Measurements from ENCODE around the gene FEM1B. TPM values are rescaled to one million over a fixed set of nuclear protein-coding genes. Genes with fewer than 3 reads are reported as not detected.

The FEM1B gene
- total RNA-seq, 1 experiment from 2014 or later, result 22.1 TPM

DNA sequence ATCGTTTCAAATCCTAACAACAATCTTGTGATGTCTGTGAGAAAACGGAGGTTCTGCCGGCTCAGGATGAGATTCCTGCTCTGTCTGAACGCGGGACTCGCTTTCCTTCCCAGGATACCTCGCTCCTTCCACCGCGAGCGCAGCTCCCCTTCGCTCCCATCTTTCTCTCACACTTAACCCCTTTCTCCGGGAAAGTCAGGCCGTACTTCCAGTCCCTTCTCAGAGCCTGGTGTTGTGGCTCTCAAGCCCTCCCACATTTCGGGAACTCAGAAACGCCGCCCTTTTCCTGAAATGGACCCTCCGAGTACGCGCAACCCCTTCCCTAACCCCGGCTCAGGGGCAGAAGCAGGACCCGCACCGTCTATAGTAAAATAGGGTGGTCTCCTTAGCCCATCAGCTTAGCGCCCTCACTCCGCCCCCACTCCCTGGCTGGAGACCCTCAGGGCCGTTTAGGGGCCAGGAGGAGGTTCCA, 378 bp upstream of the FEM1B start:
- Histone ChIP-seq H3K79me2 (ENCODE audit: low read length) (peaks cover 43% of the 10 kb centered on the region), H3K9ac (ENCODE audit: low read length) (peak overlapping the region; percentile 96), H3K4me1 (ENCODE audit: insufficient read depth, low read length) (peaks cover 70% of the 10 kb centered on the region), H3K36me3 (ENCODE audit: low read depth, low read length) (no peaks in the 10 kb centered on the region; the same call in 1 of the 2 replicates), H3K9me2 (replicated peaks; ENCODE audit: low read length) (no peaks in the 10 kb centered on the region), H3K4me2 (ENCODE audit: low read length) (peak overlapping the region; percentile 99), H3K4me3 (ENCODE audit: low read length) (peak overlapping the region; percentile 89), H4K20me1 (ENCODE audit: low read length) (peaks cover 39% of the 10 kb centered on the region), H2AFZ (ENCODE audit: low read length) (peak overlapping the region; percentile 93), H3F3A (ENCODE audit: low read length, unreplicated experiment) (no peaks in the 10 kb centered on the region), H3K27me3 (ENCODE audit: low read length) (no peaks in the 10 kb centered on the region), H3K27ac (ENCODE audit: low read length) (peak overlapping the region; percentile 95), H3K9me3 (ENCODE audit: low read length) (no peaks in the 10 kb centered on the region)
- intact Hi-C loops (cut with micrococcal nuclease), result no loop called here
- TSS peak; percentile 74 for BruUV-seq (replicated peaks)
- TF ChIP-seq EZH2 (IDR thresholded peaks at IDR 0.05; ENCODE audit: low read length, unreplicated experiment) (no peak), EZH2phosphoT487 (IDR thresholded peaks at IDR 0.05; ENCODE audit: borderline replicate concordance, low read length) (no peak)
- ChIA-PET POLR2A (ENCODE audit: unreplicated experiment) (interaction anchor here (0.7 kb wide), 1 partner anchor 19 kb away, joined by 4 read pairs; no protein-coding TSS in a partner anchor), CTCF (interaction anchor here (1.0 kb wide), 1 partner anchor 24 kb away, joined by 4 read pairs; no protein-coding TSS in a partner anchor)
- DNase-seq, result no peak
- ATAC-seq, result no peak

DNA sequence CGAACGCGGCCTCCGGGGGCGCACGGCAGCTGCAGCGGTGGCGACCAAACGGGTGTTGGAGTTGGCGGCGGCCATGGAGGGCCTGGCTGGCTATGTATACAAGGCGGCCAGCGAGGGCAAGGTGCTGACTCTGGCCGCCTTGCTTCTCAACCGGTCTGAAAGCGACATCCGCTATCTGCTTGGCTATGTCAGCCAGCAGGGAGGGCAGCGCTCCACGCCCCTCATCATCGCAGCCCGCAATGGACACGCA, 725 bp downstream of the FEM1B start:
- ChIA-PET CTCF (no interaction called here), POLR2A (ENCODE audit: unreplicated experiment) (no interaction called here)
- ATAC-seq (no peak), DNase-seq (peak; percentile 42)
- BruUV-seq (replicated peaks), result no TSS peak
- Histone ChIP-seq H3K36me3 (ENCODE audit: low read depth, low read length) (no peaks in the 10 kb centered on the region; the same call in 1 of the 2 replicates), H3F3A (ENCODE audit: low read length, unreplicated experiment) (no peaks in the 10 kb centered on the region), H3K9me3 (ENCODE audit: low read length) (no peaks in the 10 kb centered on the region), H3K27me3 (ENCODE audit: low read length) (no peaks in the 10 kb centered on the region), H3K79me2 (ENCODE audit: low read length) (peaks cover 54% of the 10 kb centered on the region), H3K4me1 (ENCODE audit: insufficient read depth, low read length) (peaks cover 59% of the 10 kb centered on the region), H3K9ac (ENCODE audit: low read length) (peak overlapping the region; percentile 96), H3K4me2 (ENCODE audit: low read length) (peak overlapping the region; percentile 99), H3K27ac (ENCODE audit: low read length) (peak overlapping the region; percentile 95), H4K20me1 (ENCODE audit: low read length) (peaks cover 48% of the 10 kb centered on the region), H3K4me3 (ENCODE audit: low read length) (peak overlapping the region; percentile 89), H2AFZ (ENCODE audit: low read length) (peak overlapping the region; percentile 93), H3K9me2 (replicated peaks; ENCODE audit: low read length) (no peaks in the 10 kb centered on the region)
- TF ChIP-seq EZH2 (IDR thresholded peaks at IDR 0.05; ENCODE audit: low read length, unreplicated experiment) (no peak), EZH2phosphoT487 (IDR thresholded peaks at IDR 0.05; ENCODE audit: borderline replicate concordance, low read length) (no peak), CTCF (conservative IDR thresholded peaks at IDR 0.05; ENCODE audit: low read depth, low read length) (no peak; the same call in 1 of the 2 replicates)
- intact Hi-C loops (cut with micrococcal nuclease), result loop anchor here (2.0 kb wide), 2 partner anchors 25 to 75 kb away; no protein-coding TSS in a partner anchor

DNA sequence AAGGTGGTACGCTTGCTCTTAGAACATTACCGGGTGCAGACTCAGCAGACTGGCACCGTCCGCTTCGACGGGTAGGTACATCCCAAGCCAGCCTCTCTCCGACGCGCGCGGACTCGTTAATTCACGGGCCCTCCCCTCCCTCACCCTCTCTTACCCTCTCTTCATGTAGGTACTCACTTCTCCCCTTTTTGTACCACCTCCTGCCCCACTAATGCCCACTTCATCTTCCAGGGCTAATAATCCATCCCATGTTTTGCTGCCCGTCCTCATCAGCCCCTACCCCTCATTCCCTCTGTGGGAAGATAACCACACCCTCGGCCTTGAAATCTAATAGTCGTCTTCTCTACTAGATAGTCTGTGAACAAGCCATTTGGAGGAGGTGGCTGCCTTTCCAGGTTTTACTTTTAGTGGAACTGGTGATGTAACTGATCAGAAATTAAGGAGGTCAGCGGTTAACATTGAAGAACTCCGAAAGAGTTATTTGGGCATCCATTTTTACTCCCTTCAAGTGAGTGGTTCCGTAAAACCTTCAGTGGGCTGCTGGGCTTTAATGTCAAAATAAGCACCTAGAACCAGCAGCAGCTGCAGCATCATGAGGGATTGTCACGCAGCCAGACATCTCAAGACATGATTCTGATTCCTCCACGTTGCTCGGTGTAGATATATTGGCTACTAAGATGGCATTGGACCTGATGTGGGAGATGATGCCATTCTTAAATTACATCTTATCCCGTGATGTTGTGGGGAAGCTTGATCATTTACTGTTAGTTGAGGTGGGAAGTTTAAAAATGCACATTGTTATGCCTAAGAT, 1.3 kb downstream of the FEM1B start:
- intact Hi-C loops (cut with micrococcal nuclease), result loop anchor here (2.0 kb wide), 2 partner anchors 26 to 74 kb away; no protein-coding TSS in a partner anchor
- H3K4me1 ChIP-seq (ENCODE audit: insufficient read depth, low read length), result peaks cover 54% of the 10 kb centered on the region
- ChIA-PET CTCF (no interaction called here), POLR2A (ENCODE audit: unreplicated experiment) (no interaction called here)
- TF ChIP-seq CTCF (conservative IDR thresholded peaks at IDR 0.05; ENCODE audit: low read depth, low read length) (no peak; the same call in 1 of the 2 replicates), EZH2 (IDR thresholded peaks at IDR 0.05; ENCODE audit: low read length, unreplicated experiment) (no peak), EZH2phosphoT487 (IDR thresholded peaks at IDR 0.05; ENCODE audit: borderline replicate concordance, low read length) (no peak)
- H3K27me3 ChIP-seq (ENCODE audit: low read length), result no peaks in the 10 kb centered on the region
- DNase-seq (peak; percentile 32), ATAC-seq (peak; percentile 7)
- H3K4me2 ChIP-seq (ENCODE audit: low read length), result peak overlapping the region; percentile 99
- H3K36me3 ChIP-seq (ENCODE audit: low read depth, low read length), result no peaks in the 10 kb centered on the region; the same call in 1 of the 2 replicates
- no peaks in the 10 kb centered on the region for H3K9me2 ChIP-seq (replicated peaks; ENCODE audit: low read length)
- peaks cover 48% of the 10 kb centered on the region for H4K20me1 ChIP-seq (ENCODE audit: low read length)
- peaks cover 59% of the 10 kb centered on the region for H3K79me2 ChIP-seq (ENCODE audit: low read length)
- H3K4me3 ChIP-seq (ENCODE audit: low read length), result peak overlapping the region; percentile 89
- peak overlapping the region; percentile 93 for H2AFZ ChIP-seq (ENCODE audit: low read length)
- H3K9ac ChIP-seq (ENCODE audit: low read length), result peak overlapping the region; percentile 96
- no peaks in the 10 kb centered on the region for H3K9me3 ChIP-seq (ENCODE audit: low read length)
- H3K27ac ChIP-seq (ENCODE audit: low read length), result peak overlapping the region; percentile 95
- TSS peak; percentile 45 for BruUV-seq (replicated peaks)
- H3F3A ChIP-seq (ENCODE audit: low read length, unreplicated experiment), result no peaks in the 10 kb centered on the region

Data from PC-3 (cell line).